Daoy (cell line): ENCODE results near the gene FAM219B. TPM values are rescaled to one million over a fixed set of nuclear protein-coding genes. Genes with fewer than 3 reads are reported as not detected.

ENCODE experiments used
- DNase-seq: peaks from one replicate; pipeline ENCODE4 v3.0.0-alpha.2; 2015; ENCODE audit warnings: low read depth
- total RNA-seq: library from RNA; depleted of rRNA; stranded (reverse); fragments of >200 nt; shearing (Covaris generic); gene quantifications from 2 replicates; pipeline ENCODE4 v1.2.3, GENCODE V29; 2014

FAM219B gene
- total RNA-seq, 1 experiment from 2014 or later: 19.1 TPM

DNA sequence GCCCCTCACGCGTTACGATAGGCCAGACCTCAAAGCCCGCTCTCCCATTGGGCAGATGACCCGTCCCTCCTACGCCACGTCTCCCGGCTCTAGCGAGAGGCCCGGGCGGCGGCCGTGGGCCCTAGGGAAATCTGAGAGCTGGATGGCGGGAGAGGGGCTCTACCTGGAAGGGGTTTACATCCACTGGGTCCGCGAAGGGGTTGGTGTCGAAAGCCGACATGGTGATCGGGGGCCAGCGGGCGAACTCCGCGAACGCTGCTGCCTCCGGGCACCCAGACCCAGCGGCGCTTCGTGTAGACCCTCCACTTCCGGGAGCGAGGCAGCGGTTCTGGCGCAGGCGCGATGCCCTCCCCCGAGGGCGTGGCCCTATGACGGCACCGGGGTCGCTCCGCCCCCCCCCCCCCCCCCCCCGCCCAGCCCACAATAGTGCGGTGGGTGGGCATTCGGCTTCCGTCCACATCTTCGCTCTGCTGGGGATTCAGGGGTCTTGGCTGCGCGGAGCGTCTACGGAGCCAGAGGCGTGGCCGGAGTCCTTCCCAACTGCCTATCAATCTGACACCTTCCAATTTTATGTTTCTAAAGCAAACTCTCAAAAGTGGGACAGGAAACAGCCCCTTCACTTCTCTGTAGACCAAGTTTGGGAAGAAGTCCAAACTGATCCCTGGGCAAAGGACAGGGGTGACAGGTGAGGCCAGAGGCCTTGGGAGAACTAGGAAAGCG lies 33.5 kb downstream of the FAM219B start, which contains the start of gene SCAMP2:
TSS of gene SCAMP2 (minus strand) at position 330 of the 720 bp plus-strand sequence. CDS start at position 220, 110 bp downstream.
- peak; percentile 97 for DNase-seq

DNA sequence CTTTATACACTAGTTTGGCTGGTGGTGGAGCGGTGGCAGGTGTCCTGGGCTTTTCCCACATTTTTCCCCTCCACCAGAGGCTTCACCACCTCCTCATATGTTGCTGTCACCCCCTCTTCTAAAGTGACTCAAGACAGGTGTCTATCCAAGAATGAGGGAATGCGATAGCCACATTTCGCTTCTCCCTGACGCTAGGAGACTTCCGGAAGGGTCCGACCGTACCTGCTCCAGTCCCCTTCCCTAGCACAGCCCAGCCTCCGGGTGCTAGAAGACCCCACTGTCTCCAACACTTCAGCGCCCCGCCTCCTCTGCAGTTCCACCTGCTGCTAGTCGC lies 34.0 kb downstream of the FAM219B start:
- no peak for DNase-seq

DNA sequence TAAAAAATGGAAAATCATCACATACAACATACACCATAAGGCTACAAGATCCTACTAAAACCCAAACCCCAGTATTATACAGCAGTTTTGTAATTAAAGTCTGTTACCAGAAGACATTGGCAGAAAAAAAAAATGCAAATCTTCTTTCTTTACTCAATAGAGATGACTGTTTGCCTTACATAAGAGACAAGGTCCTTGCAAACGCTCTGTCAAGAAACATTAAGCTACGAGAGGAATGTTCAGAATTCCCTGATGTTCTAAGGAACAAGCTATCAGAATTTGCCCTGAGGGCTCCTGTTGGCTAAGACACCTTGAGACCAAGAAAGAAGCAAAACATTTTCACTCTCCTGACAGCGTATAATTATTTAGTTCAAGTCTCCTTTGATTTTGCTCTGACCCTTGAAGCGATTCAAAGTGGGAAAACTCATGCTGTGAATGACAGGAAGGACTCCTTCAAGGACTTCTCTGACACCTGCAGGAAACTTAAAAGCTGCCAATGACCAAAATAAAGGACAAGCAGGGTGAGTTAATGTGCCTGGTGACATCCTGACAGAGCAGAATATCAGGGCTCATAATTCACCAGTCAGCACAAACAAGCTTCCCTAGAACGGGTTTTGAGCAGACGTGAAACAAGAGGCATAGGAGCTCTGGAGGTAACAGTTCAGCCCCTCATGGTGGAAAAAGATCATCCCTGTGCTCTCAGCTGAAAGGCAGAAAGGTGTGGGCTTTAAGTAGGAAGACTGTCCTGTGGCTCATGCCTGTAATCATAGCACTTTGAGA lies 36.0 kb downstream of the FAM219B start:
- DNase-seq: no peak

DNA sequence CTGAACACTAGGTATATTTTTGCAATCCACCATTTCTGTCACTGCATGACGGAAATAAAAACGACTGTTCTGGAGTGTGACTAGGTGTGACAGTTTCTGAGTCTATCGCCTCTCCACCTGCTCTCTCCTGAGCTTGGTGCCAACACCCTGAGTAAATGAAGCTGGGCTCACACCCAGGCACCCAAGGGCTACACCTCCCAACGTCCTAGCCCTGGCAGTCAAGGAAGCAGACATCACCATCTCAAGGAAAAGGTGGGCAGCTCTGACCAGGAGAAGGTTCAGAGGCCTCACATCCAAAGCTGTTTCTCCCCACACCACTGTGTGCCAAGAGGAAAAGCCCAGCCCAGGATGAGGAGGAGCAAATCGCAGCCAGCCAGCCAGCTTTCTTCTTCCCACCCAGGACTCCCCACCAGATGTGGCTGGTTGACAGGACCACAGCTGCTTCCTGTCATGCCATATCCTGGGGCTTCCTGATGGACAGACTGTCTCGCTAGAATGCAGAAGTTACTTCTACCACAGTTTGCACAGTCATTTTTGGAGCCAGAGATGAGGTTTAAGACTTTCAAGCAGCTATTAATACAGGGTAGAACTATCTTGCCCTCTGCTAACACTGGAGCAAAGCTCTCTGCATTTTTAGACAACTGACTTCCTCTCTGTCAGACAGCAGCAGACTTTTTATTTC lies 36.8 kb downstream of the FAM219B start:
- DNase-seq: no peak

DNA sequence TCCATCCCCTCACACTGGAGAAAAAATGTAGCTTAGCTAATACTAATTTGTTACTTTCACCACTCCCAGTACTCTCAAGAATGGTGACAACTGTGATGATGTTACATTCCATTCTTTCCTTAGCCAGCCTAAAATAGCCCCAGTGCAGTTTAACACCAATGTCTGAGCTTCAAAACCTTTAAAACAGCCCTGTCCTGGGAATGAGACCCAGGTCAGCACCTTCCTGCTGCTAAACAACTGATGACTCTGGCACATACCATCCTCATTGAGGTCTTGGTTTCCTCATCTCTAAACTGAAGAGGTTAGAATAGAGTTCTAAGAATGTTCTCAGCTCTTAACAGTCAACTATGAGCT lies 37.3 kb downstream of the FAM219B start:
- DNase-seq: no peak

DNA sequence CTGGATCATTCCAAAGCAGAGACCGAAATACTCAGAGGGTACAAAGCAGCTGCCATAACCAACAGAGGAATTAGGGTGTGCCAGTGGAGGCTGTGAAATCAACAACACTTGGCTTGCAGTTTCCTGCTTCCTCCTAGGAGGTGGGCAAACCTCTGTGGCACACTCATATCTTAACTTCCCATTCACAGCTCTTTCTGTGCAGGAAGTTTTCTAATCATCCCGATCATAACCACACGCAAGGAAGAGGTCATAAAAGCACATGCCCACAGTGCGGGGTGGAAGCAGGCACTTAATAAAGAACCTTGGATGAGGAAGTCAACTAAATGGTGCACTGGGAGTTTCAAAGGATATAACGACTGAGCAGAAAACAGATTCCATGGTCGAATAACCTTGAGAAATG lies 38.6 kb downstream of the FAM219B start:
- no peak for DNase-seq

DNA sequence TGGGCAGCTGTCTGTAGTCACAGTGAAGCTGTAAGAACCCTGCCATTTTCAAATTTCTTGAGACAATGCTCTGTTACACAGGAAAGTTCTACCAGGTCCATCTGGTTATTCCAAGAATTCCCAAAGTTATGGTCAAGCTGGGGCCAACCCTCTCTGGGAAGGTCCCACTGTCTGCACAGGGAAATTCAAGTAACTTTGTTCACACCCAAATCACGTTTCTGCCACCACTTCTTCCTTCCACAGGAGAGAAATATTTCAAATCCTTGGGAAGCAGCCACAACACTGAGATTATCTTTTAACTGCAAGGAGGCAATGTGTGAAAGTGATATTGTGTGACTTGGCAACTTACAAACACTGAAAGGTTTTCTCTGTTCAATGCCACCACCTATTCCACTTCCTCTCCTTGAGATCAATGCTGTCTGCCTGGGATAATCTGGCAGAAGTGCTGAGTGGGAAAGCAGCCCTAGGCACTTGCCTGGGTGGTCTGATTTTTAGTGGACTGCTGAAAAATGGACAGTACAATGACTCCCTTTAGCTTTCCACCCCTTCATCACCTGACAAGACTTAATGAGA lies 39.1 kb downstream of the FAM219B start:
- DNase-seq: no peak

DNA sequence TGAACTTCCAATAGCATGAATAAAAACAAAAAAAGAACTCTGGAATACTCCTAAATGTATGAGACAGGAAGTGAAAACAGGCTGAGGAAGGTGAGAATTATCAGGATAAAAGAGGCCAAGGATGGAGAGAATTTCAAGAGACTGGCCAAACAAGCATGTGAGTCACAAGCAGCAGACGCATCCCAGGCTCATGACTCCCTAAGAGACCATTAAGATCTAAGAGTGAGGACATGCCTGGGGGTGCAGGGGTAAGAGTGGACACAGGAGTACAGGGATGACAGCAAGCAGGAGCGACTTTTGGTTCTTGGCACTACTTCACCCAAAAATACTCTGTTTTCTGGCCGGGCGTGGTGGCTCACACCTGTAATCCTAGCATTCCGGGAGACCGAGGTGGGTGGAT lies 40.6 kb downstream of the FAM219B start:
- peak; percentile 42 for DNase-seq

DNA sequence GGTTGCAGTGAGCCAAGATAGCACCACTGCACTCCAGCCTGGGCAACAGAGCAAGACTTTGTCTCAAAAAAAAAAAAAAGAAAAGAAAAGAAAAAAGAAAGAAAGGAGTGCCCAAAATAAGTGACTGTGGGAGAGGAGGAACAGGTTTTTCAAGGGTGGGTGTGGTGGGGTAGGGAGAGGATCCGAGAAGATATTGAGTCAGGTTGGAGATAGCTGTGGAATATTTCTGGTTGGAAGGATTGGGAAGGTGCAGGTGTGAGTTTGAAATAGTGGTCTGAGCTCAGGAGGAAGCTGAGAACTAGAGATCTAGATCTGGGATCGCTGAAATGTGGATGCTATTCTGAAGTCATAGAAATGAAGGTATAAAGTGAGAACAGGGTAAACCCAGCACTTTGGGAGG lies 41.3 kb downstream of the FAM219B start:
- no peak for DNase-seq

DNA sequence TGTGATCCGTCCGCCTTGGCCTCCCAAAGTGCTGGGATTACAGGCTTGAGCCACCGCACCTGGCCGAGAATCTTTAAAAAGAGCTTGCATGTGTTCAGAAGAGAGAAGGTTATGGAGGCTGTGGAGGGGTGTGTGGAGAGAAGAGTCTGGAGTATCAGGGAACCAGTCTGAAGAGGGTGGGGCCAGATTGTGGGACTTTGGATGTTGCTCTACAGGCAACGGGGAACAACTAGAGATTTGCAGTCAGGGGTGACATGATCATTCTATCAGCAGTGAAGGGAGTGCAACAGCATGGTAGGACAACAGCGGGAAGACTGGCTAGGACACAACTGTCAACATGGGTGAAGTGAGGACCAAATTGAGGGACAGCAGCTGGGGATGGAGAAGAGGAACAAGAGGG lies 42.4 kb downstream of the FAM219B start:
- no peak for DNase-seq

DNA sequence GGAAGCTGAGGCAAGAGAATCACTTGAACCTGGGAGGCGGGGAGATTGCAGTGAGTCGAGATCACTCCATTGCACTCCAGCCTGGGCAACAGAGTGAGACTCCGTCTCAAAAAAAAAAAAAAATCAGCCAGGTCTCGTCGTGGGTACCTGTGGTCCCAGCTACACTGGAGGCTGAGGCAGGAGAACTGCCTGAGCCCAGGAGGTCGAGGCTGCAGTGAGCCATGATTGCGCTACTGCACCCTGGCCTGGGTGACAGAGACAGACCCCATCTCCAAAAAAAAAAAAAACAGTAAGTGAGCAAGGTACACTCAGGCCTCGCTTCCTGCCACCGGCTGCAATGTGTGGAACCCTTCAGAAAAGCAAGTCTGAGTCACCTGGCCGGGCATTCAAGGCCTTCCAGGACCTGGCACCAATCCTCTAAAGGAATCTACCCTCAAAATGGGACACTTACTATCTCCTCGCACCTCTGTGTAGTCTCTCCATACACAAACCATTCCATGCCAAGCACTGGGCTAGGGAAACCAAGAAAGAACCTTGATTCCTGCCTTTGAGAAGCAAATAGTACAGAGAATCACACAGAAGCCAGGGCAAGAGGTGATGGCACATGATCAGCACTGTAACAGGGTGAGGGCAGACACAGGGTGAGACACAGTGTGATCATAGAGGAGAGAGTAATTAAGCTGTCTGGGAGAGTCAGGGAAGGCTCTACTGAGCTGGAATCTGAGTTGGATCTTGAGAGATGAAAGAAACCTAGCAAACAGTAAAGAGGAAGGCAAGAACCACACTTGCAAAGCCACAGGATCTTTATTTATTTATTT lies 43.2 kb downstream of the FAM219B start:
- DNase-seq: peak; percentile 55

DNA sequence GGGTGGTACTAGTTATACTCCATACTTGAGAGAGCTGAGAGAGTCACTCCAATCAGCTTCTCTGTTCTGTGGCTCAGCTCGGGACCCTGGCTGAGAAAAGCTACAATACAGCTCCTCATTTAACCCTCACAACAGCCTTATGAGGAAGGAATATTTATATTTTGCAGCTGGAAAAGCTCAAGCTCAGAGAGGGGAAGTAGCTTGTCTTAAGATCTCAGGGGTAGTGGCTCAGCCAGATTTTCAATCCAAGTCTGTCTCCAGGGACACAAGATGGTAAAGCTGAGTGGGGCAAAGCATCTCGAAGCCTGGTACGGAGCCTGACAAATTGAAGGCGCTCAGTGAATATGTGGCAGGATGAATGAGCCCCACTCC lies 48.3 kb downstream of the FAM219B start:
- no peak for DNase-seq

DNA sequence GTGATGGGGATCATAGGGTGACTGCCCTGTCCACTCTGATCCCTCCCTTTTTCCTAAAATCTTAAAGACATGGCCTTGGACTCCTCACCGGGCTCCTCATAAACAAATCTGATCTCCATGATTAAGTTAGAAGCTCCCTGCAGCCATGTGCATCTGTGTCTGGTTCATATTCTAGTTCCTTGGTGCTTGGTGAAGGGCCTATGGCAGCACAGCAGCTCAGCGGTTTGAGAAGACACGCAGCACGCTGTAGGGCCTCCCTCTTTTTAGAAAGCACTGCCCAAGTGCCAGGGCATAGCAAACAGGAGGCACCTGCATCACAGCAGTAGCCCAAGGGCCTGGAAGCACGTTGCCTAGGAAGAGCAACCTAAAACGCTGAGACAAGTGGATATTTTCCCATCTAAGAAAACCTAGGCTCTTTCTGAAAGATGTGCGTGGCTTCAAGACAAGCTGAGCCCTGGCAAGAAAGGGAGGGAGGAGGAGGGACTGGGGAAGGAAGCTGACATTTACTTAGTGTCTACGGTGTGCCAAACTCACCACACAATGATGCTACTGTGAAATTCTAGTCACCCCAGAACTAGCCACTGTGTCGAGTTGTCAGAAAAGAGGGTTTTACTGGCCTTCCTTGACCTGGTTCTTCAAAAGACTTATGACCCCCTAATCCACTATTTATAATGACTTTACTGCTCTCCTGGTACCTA lies 48.8 kb downstream of the FAM219B start:
- DNase-seq: no peak

DNA sequence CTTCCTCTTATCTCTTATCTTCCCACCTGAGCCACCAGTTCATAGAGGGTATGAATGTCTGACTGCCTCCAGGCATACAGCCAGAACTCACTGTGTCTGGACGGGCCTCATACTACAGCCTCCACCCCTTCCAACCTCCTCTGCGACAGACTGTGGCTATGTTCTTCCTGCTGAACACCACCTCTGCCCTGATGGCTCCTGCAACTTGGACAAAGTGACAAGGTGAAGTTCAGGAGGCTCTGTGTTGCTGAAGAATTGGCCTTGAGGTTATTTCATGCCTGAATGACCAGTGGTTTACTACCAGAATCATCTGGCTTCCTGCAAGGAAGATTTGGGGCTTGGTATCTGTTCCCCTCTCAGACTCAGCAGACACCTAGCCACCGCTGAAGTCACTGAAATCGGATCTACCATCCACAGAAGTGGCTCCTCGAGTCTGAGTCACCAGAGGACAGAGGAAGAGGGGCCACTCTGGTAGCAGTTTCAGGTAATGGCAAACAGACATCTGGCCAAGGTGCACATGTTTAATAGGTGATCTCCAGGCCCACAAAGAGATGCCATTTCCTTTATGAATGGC lies 49.5 kb downstream of the FAM219B start:
- no peak for DNase-seq

DNA sequence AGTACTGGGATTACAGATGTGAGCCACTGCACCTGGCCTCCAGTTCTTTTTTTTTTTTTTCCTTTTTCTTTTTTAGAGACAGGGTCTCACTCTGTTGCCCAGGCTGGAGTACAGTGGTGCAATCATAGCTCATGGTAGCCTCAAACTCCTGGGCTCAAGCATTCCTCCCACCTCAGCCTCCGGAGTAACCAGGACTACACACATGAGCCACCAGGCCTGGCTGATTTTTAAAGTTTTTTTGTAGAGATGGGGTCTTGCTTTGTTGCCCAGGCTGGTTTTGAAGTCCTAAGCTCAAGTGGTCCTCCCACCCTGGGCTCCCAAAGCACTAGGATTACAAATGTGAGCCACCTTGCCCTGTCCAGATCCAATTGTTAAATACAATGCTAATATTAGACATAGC lies 50.1 kb downstream of the FAM219B start:
- no peak for DNase-seq

DNA sequence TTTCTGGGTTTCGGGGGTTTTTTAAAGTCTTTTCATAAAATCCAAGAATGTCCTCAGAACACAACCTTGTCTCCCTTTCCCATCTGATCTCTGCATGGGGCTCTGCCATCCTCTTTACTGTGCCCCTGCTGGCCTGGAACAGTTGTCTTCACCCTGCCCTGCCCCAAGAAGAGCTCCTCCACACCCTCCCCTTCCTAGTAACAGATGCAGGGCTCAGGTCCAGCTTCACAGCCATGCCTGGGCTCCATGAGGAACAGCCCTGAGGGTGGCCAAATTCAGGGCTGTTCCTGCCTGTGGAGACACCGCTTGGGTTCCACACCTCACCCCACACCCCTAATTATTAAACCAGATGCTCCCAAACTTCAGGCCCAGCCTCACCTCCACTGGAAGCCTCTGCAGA lies 50.8 kb downstream of the FAM219B start:
- no peak for DNase-seq

DNA sequence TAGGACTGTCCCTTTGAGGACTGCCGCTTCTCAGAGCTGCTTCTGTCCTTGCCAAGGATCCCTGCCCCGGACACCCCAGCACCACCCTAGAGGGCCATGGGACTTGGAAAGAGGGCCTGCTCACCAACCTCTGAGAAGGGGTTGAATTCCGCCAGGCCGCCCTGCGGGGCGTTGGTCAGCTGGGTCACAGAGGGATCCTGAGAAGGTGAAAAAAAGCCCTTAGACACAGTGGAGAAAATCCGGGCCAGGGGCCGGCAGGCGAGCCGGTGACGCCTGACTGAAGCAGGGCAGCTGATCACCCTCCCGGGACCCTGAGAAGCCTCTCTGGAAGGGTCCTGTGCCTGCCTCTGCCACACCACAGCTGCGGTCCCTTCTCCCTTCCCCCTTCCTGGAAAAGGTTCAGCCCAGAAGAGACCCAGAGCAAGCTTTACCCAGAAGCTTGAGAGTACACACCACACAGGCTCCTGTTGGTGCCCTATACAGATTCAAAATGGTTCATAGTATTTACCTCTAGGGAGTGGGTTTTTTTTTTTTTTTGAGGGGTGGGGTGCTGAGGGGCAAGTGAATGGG lies 52.1 kb downstream of the FAM219B start:
- no peak for DNase-seq

DNA sequence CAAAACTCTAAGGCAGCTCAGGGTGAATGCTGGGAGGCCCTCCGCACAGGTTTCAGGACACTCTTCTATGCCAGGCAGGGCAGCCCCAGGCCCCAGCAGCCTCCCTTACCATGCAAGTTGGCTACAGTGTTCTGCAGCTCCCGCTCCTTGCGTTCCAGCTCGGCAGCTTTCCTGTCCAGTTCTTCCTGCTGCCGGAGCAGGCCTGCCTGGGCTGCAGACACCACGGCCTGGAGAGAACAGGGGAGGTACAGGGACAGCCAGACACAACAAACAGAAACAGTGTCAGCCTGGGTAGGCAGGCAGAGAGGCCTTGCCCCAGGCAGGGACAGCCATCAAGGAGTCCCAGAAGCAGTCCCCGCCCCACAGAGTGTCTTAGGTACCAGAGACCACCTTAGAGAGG lies 54.7 kb downstream of the FAM219B start:
- no peak for DNase-seq

DNA sequence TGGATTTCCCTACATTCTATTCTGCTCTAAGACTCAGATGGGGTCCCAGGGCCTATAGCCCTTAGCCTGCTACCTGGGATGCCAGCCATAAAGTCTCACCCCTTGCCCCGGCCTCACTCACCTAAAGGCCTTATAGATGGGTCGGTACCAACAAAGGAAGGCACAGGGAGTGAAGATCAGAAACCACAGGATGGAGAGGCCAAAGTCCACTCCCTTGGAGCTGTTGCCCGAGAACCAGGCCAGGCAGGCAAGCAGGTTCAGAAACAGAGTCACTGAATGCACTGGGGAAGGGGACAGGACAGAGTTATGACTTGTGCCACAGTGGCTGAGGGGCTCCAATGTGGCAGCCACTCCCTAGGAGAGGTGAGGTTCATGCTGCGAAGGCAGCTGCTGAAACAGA lies 56.3 kb downstream of the FAM219B start:
- DNase-seq: no peak
